ENCODE results near the gene PTPRN2. TPM values are rescaled to one million over a fixed set of nuclear protein-coding genes. Genes with fewer than 3 reads are reported as not detected.
"Not testable (repeated sequence)": the region's sequence is repeated elsewhere in the genome, so short reads cannot be mapped to it uniquely, and the experiment has no call there.

Gene PTPRN2
- total RNA-seq, 1 donor from 2014 or later = 1.2 TPM

DNA sequence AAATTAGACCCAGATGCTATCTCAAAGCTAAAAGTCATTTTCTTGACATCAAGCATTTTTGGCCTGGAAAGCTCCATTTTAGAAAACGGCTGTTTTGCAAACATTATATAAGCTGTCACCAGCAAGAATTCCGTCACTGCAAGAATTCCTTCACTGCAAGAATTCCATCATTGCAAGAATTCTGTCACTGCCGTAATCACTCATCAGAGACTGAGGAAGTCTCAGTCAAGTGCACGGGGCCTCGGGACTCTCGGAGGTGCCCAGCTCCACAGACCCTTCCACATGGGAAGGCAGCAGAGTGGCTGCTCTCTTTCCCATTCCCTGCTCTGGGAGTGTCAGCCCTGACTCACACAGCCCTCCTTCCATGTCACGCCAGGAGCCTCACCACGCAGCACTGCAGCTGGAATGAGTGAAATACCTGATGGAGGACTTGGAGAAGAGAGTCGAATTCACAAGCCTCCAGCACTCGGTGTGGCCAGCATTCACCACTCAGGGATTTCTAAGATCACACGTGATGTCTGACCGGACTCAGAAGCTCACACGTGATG, 168.3 kb downstream of the PTPRN2 start:
- no peak for DNase-seq (ENCODE audit: low read depth)

DNA sequence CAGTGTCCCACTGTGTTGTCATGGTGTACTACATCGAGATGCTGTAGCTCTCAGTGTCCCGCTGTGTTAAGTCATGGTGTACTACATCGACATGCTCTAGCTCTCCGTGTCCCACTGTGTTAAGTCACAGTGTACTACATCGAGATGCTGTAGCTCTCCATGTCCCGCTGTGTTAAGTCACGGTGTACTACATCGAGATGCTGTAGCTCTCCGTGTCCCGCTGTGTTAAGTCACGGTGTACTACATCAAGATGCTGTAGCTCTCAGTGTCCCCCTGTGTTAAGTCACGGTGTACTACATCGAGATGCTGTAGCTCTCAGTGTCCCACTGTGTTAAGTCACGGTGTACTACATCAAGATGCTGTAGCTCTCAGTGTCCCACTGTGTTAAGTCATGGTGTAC, 169.2 kb downstream of the PTPRN2 start:
- DNase-seq (ENCODE audit: low read depth) = not testable (repeated sequence)

DNA sequence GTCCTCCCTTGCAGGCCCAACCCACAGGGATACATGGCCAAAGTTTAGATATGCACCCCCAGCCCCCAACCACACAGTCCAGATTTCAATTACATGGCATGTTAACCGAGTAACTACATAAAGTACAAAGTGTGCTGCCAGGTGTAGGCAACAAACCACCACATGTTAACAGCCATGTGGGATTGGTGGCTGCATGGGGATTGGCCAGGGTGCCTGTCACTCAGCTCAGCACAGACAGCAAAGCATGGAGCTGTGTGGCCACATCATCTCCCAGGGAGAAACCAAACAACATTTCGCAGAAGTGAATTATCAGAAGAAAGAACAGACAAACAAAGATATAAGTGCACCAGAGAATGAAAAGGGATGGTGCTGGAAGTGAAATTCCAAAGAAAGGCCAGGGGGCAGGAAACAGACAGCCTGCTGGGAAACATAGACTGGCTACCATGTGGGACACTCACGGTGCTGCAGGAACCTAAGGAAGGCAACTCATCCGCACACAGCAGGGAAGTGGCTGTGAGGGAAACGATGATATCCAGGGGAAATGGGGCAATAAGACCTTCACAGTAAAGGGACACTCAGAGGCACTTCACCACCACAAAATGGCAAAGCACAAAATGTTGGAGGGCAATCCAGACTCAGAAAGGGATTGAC, 171.2 kb downstream of the PTPRN2 start:
- no peak for DNase-seq (ENCODE audit: low read depth)

DNA sequence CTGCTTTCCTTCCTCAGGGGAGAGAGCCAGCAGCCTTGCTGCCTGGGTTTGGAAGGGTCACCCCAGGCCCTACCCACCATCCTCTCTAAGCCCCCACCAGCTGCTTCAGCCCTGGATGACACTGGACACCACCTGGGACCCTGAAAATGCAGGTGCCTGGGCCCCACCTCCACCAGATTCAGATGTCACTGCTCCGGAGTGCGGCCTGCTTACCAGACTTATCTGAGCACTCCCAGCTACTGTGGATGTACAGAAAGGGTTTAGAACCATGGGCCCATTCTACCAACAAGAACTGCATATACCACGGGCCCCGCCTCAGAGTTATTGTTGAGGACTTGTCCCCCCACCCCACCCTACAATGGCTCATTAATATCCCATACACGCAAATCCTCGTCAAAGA, 172.3 kb downstream of the PTPRN2 start:
- DNase-seq (ENCODE audit: low read depth) = no peak

DNA sequence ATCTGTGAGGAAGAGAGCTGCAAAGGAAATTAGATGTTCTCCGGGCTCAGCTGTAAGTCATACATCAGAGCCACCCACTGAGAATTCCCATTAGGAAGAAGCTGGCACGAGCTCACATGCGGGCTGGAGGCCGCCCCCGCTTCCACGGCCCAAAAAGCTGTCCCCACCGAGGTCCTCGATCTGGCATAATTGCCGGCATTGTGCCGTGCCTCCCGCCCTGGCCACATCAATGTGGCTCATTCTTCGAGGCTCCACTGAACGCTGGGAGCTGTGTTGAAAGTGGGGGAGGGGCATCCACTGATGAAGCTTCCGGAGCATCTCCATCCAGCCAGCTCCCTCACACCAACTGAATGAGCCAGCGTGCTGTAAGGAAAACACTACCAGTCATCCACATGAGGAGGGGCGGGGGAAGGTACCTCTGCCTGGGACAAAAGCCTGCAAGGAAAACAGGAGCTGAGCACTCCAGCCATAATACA, 173.1 kb downstream of the PTPRN2 start:
- no peak for DNase-seq (ENCODE audit: low read depth)

DNA sequence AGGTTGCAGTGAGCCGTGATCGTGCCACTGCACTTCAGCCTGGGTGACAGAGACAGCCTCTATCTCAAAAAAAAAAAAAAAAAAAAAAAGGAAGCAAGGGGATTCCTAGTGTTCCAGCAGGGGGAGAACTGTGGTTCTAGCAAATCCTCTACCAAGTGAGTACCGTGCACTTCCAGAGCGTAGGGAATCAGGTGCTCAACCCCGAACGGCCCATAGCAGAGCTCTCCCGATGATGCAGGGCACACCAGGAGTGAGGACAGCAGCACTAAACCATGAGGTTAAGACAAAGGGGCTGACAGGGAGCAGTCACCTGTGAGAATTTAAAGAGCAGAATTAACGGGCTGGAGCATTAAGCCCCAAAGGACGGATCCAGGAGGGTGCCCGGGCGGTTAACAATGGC, 173.6 kb downstream of the PTPRN2 start:
- DNase-seq (ENCODE audit: low read depth) = no peak

DNA sequence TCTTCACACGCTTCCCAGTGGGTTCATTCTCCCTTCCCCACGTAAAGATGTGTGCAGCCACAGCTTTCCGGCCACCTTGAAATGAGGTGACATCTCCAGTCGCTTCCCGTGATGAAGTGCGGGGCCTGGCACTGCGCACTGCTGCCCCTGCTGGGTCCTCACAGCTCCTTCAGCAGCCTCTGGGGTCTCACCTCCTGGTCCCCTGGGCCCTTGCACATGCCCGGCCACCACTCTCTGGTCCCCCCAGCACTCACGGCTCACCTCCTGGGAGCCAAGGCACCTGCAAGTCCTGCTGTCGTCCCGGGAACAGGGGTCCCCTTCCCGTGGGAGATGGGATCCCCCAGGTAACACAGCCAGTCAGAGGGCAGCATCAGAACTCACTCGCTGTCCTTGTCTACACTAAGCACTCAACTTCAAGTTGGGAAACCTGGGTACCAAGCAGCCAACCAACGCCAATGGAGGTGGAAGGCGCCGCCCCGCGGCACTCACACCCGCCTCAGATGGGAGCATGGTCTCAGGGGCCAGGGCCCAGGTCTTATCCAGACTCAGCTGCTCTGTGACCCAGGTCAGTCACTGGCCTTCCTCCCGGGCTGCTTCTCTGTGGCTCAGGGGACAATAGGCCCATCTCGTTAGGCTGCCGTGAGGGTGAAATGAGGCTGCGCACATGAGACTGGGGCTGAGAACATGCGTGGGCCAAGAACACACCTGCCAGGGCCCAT, 176.2 kb downstream of the PTPRN2 start:
- DNase-seq (ENCODE audit: low read depth) = no peak

DNA sequence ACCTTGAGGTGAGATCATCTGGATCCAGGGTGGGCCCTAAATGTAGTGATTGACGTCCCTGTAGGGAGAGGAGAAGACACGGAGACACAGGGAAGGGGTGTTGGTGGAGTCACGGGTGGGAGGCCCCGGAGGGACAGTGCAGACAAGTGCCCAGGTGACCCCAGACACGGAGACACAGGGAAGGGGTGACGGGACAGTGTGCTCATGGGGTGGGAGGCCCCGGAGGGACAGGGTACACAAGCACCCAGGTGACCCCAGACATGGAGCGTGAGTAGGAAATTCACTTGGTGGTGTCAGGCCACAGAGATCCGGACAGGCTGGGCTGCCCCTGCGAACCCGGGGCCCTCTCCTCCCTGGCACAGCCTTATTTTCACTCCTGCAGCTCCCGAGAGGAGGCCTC, 176.9 kb downstream of the PTPRN2 start:
- no peak for DNase-seq (ENCODE audit: low read depth)

DNA sequence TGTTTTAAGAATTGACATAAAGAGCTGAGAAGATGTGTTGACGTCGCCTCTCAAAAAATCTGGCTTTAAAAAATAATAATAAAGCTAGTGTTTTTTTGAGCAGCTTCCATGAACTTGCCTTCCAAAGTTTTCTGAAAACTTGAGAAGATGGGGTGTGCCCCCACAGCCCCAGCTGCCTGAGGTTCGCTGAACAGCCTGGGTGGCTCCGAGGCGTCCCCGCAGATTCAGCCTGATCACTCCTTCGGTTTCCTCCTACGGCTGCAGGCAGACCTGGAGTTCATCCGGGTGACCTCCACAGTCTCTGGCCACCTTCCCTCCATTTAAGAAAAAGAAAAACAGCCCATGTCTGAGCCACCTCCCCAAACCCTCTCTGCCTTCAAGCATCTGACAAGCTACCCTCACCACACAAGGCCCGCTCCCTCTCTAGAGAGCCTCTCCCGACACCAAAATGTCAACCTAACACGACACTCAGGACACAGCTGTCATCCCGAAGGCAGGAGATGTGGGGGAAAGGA, 177.8 kb downstream of the PTPRN2 start:
- no peak for DNase-seq (ENCODE audit: low read depth)

DNA sequence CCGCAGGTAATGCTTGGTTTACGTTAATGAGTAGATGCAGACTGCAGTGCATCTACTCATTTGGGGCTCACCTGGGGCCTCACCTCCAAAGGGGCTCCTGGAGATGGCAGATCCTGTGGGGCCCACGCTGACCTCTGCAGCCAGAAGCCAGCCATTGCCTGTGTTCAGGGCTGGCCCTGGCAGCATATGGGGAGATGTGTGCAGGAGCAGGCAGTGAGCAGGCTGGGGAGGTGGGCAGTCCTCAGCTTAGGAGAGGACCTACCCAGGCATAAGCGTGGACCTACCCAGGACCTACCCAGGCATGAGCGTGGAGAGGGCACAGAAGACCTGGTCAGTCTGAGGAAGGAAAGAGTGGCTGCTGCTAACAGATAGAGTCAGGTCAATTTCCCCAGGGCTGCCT, 178.5 kb downstream of the PTPRN2 start:
- DNase-seq (ENCODE audit: low read depth) = no peak

DNA sequence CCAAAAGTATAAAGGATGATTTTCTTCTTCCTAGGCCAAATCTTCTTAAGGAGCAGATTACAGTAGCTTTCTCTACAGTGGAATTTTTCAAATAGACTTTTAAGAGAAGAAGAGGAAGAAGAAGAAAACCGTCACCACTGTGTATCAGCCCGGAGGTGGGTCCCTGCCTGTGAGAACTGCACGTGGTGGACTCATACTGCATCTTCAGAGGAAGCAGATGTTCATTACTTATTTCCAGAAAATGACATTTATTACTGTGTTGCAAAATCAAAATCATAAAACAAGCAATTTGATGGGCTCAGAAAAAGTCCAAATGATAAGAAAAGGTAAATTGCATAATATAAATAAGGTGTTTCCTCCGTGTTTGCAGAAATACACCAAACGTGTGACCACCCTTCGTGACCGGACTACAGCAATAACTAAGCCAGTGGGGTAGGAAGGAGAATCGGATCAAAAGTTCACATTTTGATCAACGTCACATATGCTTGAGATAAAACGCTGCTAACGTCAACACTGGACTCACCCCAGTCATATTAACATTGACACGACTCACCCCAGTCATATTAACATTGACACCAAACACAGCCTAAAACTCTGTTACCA, 179.2 kb downstream of the PTPRN2 start:
- no peak for DNase-seq (ENCODE audit: low read depth)

DNA sequence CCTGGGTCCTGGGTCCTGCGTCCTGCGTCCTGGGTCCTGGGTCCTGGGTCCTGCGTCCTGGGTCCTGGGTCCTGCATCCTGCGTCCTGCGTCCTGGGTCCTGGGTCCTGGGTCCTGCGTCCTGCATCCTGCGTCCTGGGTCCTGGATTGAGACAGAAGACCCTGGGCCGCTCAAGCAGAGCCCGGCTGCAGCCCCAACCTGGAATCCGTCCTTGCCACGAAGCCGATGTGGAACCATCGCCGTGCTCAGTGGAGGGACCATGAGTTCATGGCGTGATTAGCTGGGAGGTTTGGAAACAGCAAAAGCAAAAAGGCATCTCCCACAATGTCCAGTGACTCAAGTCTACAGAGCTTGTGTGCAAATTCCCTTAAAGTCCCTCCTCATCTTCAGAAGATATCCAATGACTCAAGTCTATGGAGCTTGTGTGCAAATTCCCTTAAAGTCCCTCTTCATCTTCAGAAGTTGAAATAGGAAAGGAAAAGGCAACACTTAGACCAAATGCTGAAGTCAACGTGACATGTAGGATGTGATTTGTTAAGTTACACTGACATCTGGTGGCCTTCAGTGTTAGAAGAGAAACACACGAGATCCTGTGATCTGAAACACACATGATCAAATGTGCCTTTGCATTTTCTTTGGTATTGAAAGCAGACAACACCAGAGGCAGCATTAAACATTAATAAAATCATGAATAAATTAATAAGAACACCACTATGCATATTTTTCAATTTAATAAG, 179.9 kb downstream of the PTPRN2 start:
- peak; percentile 8 for DNase-seq (ENCODE audit: low read depth)

DNA sequence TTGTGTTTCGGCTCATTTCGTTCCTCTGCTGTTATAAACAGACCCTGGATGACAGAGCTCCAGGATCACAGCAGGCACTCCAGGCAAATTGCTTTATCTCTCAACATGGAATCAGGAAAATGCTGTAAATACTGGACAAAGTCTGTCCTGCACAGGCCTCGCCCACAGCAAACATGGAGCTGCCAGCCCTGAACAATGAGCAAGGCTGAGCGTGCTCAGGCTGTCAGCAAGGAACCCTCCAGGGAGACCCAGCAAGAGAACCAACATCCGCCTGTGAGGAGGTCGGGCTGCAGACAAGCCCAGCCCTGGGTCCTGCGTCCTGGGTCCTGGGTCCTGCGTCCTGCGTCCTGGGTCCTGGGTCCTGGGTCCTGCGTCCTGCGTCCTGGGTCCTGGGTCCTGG, 180.8 kb downstream of the PTPRN2 start:
- DNase-seq (ENCODE audit: low read depth) = no peak

DNA sequence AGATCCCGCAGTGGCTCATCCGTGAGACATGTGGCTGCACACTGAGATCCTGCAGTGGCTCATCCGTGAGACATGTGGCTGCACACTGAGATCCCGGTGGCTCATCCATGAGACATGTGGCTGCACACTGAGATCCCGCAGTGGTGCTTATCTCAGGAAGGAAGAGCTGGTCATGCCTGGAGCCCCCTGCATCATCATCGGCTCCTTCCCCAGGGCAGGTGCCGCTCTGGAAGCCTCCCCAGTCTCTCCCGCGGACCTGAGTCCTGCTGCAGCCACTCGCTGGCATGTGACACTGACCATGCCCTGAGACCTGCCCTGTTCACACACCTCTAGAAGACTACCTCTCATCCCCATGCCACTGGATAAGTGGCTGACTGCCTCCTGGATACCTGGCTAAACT, 181.3 kb downstream of the PTPRN2 start:
- DNase-seq (ENCODE audit: low read depth) = no peak

DNA sequence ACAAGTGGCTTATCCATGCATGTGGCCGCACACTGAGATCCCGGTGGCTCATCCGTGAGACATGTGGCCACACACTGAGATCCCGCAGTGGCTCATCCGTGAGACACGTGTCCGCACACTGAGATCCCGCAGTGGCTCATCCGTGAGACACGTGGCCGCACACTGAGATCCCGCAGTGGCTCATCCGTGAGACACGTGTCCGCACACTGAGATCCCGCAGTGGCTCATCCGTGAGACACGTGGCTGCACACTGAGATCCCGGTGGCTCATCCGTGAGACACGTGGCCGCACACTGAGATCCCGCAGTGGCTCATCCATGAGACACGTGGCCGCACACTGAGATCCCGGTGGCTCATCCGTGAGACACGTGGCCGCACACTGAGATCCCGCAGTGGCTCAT, 181.9 kb downstream of the PTPRN2 start:
- not testable (repeated sequence) for DNase-seq (ENCODE audit: low read depth)

DNA sequence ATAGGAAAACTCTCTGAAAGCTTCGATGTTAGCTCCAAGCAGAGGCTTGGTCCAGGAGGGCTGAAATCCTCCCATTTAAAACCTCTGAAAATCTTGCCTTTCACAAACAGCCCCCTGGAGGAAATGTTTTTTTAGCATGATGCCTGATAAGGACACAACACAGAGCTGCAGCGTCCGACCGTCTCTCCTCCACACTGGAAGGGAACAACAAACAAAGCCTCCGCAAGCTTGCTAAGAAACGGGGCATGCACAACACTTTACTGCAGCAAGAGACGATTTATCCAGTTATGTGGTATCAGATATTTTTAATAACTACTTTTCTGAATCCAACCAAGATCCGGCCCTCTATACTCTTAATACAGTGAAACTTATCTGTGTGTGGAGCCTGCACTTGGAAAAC, 182.3 kb downstream of the PTPRN2 start:
- DNase-seq (ENCODE audit: low read depth) = no peak

DNA sequence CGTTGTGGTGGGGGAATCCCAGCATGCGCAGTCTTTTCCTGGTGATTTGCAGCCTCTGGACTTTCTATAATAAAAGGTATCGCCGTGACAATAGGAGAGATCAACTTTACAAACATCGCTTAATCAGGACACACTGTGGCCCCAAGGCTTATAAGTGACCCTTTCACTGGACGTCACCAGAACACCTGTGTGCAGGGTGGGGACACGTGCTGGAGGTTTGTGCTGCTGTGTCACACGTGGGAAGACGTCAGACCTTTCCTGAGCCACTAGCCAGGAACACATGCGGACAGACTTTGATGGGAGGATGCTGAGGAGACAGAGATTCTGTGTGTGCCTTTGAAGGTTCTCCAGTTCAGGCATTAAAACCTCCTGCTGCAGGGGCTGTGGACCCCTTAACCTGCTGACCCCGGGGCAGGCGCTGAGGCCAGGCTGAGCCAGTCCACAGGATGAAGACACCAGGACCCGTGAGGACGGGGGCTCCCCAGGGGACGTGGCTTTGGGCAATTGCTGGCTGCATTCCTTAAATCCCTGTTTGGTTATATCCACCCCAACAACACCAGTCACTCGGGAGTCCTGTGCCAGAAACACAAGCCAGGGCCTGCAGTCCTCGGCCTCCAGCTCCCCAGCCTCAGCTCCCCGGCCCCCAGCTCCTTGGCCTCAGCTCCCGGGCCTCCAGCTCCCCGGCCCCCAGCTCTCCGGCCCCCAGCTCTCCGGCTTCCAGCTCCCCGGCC, 183.4 kb downstream of the PTPRN2 start:
- DNase-seq (ENCODE audit: low read depth) = no peak

DNA sequence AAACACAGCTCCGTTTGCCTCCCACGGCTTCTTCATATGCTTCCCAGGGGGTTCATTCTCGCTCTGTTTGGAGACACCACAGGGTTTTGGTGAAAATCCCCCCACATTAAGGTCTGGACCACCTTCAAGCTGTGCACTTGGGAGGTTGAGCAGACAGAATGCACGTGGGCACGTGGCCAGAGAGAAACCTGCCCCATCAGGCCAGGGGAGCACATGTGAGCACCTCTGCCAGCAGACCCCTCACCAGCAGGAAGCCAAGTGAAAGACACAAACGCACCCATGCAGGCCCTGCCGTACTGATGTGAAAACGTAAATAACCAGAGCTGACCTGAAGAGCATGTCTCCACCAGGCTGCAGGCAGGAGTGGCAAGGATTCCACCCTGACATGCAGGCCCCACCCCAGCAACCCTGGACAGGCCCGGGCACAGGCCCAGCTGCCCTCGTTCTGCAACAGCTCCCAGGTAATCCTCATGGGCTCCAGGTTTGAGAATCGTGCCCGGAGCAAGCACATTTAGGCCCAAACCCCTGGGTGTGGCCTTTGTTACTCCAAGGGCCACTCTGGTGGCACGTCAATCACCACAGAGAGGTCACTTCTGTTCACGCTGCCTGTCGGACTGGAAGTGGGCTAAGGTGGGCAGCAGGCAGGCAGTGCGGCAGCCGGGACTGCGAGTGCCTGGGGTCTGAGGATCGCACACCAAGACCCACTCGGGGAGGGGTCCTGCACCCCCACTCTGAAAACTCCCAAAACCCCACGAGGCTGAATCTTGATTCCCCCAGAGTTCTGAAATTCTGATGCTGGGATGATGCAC, 184.4 kb downstream of the PTPRN2 start:
- no peak for DNase-seq (ENCODE audit: low read depth)

DNA sequence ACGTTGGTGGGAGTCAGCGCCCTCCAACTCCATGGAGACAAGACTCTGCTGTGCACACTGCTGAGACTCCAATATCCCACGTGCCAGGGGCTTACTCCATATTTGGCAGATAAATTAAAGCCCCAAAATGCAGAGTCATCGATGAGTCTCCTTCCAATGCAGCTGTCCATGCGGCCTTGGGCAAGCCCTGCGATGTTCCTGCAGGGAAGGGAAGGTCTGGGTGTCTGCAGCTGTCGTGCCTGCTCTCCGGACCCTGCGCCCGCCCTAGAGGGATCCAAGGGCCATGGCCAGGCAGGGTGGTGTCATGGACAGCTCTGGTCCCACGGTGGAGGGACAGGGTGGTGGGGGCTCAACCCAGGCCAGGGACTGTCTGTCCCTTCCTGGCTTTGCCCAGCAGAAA, 185.2 kb downstream of the PTPRN2 start:
- DNase-seq (ENCODE audit: low read depth) = no peak

DNA sequence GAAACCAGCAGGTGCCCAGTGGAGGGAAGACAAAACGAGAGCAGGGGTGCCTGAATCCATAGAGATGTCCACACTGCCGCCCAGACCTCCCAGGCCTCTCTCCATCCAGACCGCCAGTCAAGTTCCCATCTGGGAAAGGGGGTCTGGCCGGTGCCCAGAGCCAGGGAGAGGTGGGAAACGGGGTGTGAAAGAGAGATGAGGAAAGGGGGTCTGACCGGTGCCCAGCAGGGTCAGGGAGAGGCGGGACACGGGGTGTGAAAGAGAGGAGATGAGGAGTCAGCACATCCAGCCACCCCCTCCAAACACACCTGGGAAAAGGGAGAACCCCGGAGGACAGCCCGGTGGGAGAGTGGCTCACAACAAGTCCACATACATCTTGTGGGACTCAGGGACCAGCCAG, 185.8 kb downstream of the PTPRN2 start:
- DNase-seq (ENCODE audit: low read depth) = no peak
